Peyer's patch (tissue), 4 donors: Measurements from ENCODE around the gene ZBTB7C.

ENCODE experiments used
- CTCF ChIP-seq, 6 experiments: fragments of 450-650 bp in 4 of 6; fragments of 200-600 bp in 2 of 6; sonication (generic) in 1 of 6; IDR thresholded peaks; one replicate each; pipeline ENCODE4 v1.5.1; 2017 to 2019; ENCODE audit warnings: antibody characterized with exemption in 6 of 6, mild to moderate bottlenecking in 3 of 6, moderate library complexity in 1 of 6
- POLR2A ChIP-seq, 2 donors: fragments of 450-650 bp; IDR thresholded peaks; one replicate each; pipeline ENCODE4 v1.5.1; 2017; ENCODE audit warnings: antibody characterized with exemption in 2 of 2, mild to moderate bottlenecking in 2 of 2, moderate library complexity in 2 of 2

GRCh38 chr18:48167897-48168253, 241.3 kb downstream of the ZBTB7C start:
- no peak for TF ChIP-seq CTCF (IDR thresholded peaks at IDR 0.05)
- peak in 1 of 2 donors; percentile 40 for TF ChIP-seq POLR2A (IDR thresholded peaks at IDR 0.05)
